Smooth muscle cell (in vitro differentiated cells): Measurements from ENCODE around the gene STX1A. TPM values are rescaled to one million over a fixed set of nuclear protein-coding genes. Genes with fewer than 3 reads are reported as not detected.

Source experiments
- DNase-seq: peaks from one replicate; lab custom pipeline; 2025; ENCODE audit not compliant: unreplicated experiment; lab: John Stamatoyannopoulos, UW
- H2AFZ ChIP-seq: fragments of 200-600 bp; sonication (generic); 2 replicates; pipeline ENCODE4 v1.6.0; 2016; ENCODE audit warnings: antibody characterized with exemption, low read depth, mild to moderate bottlenecking
- H3F3A ChIP-seq: fragments of 200-600 bp; sonication (generic); 2 replicates; pipeline ENCODE4 v1.6.0; 2017; ENCODE audit warnings: antibody characterized with exemption, low read depth
- H3K27ac ChIP-seq: fragments of 200-600 bp; sonication (generic); 2 replicates; pipeline ENCODE4 v1.5.1; 2016; ENCODE audit warnings: low read depth, mild to moderate bottlenecking
- H3K27me3 ChIP-seq: fragments of 200-600 bp; sonication (generic); 2 replicates; pipeline ENCODE4 v1.6.1; 2016; ENCODE audit warnings: low read depth, mild to moderate bottlenecking
- H3K36me3 ChIP-seq: fragments of 200-600 bp; sonication (generic); 2 replicates; pipeline ENCODE4 v1.5.1; 2016; ENCODE audit warnings: low read depth
- H3K4me1 ChIP-seq: fragments of 200-600 bp; sonication (generic); 2 replicates; pipeline ENCODE4 v1.5.1; 2016; ENCODE audit warnings: low read depth
- H3K4me2 ChIP-seq: fragments of 200-600 bp; sonication (generic); 2 replicates; pipeline ENCODE4 v1.6.0; 2016; ENCODE audit warnings: mild to moderate bottlenecking
- H3K4me3 ChIP-seq: fragments of 200-600 bp; sonication (generic); 2 replicates; pipeline ENCODE4 v1.5.1; 2016; ENCODE audit warnings: mild to moderate bottlenecking
- H3K79me2 ChIP-seq: fragments of 200-600 bp; sonication (generic); 2 replicates; pipeline ENCODE4 v1.6.0; 2016; ENCODE audit warnings: low read depth, mild to moderate bottlenecking
- H3K9ac ChIP-seq: fragments of 200-600 bp; sonication (generic); 2 replicates; pipeline ENCODE4 v1.6.0; 2016; ENCODE audit warnings: low read depth
- H3K9me3 ChIP-seq: fragments of 200-600 bp; sonication (generic); replicated peaks from 2 replicates; pipeline ENCODE4 v1.5.1; 2016; ENCODE audit warnings: low read depth
- H4K20me1 ChIP-seq: fragments of 200-600 bp; sonication (generic); 2 replicates; pipeline ENCODE4 v1.6.0; 2016; ENCODE audit warnings: low read depth
- CTCF ChIP-seq: fragments of 200-600 bp; sonication (generic); IDR thresholded peaks from 2 replicates; pipeline ENCODE4 v1.5.1; 2017; ENCODE audit warnings: borderline replicate concordance, mild to moderate bottlenecking, antibody characterized with exemption; ENCODE audit not compliant: insufficient read depth, poor library complexity, severe bottlenecking
- WGBS: methylation state at CpG from one replicate; pipeline ENCODE4 v1.1.7; 2016; ENCODE audit warnings: low lambda C conversion rate; 5-methylcytosine and 5-hydroxymethylcytosine counted together
- polyA plus RNA-seq: library from polyadenylated mRNA; unstranded; fragments of >200 nt; fragmentation: Nextera tagmentation; extraction: Ambion mirVana; gene quantifications from 2 replicates; pipeline ENCODE4 v1.2.1, GENCODE V29; 2016
- total RNA-seq: library from RNA; depleted of rRNA; stranded (reverse); fragments of >200 nt; gene quantifications from 2 replicates; pipeline ENCODE4 v1.2.3, GENCODE V29; 2014

Gene STX1A
- total and polyA plus RNA-seq, 2 experiments from 2014 or later, result 7.5 to 14.3 TPM

DNA sequence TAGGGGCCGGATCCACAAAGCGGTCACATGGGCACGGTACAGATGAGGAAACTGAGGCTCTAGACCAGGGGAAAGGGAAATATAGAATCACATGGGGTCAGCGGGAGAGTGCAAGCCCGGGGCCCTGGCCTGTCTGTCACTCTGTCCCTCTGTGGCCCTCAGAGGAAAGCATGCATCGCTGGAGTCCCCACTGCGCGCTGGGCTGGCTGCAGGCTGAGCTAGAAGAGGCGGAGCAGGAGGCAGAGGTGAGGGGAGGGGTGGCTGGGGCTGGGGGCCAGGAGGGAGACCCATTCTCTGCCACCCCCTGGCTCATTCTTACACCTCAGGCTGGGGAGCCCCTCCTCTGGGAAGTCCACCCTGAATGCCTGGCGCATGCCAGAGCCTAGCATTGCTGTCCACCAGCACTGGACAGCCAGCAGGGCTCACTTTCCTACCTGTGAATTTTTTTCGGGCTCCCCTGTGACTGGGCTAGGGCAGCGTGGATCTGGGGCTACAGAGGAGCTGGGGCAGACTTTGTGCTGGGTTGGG, 49.5 kb downstream of the STX1A start:
- Histone ChIP-seq H3K9me3 (no peaks in the 10 kb centered on the region), H3K9ac (no peak overlapping the region), H3K27ac (no peak overlapping the region), H3F3A (no peaks in the 10 kb centered on the region), H3K4me3 (no peak overlapping the region), H2AFZ (no peak overlapping the region), H3K4me1 (peaks cover 5% of the 10 kb centered on the region), H3K27me3 (no peaks in the 10 kb centered on the region), H4K20me1 (no peaks in the 10 kb centered on the region), H3K4me2 (no peak overlapping the region), H3K79me2 (no peaks in the 10 kb centered on the region), H3K36me3 (no peaks in the 10 kb centered on the region)
- no peak for TF ChIP-seq CTCF
- WGBS, result 92% methylated on average over 12 of the region's 12 CpGs
- no peak for DNase-seq

DNA sequence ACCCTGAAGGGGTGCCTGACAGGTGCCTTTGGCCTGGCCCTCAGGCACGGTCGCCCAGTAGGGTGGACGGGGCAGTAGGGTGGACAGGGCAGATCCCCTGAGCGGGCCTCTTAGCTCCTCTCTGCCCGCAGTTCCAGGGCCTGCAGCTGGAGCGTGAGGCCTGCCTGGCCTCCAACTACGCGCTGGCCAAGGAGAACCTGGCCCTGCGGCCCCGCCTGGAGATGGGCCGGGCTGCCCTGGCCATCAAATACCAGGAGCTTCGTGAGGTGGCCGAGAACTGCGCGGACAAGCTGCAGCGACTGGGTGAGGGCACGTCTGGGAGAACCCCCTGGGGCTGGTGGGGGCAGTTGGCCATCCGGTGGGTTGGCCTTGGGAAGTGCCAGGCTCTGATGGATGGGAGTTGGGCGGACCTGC, 50.2 kb downstream of the STX1A start:
- Histone ChIP-seq H3K9me3 (no peaks in the 10 kb centered on the region), H3K4me1 (peaks cover 5% of the 10 kb centered on the region), H3K27me3 (no peaks in the 10 kb centered on the region), H3K36me3 (no peaks in the 10 kb centered on the region), H3K27ac (no peak overlapping the region), H3K79me2 (no peaks in the 10 kb centered on the region), H3K4me3 (peak overlapping the region; percentile 82), H3K4me2 (peak overlapping the region; percentile 97), H4K20me1 (no peaks in the 10 kb centered on the region), H3K9ac (no peak overlapping the region), H3F3A (no peaks in the 10 kb centered on the region), H2AFZ (no peak overlapping the region)
- WGBS, result 90% methylated on average over 18 of the region's 19 CpGs
- TF ChIP-seq CTCF, result no peak
- no peak for DNase-seq

DNA sequence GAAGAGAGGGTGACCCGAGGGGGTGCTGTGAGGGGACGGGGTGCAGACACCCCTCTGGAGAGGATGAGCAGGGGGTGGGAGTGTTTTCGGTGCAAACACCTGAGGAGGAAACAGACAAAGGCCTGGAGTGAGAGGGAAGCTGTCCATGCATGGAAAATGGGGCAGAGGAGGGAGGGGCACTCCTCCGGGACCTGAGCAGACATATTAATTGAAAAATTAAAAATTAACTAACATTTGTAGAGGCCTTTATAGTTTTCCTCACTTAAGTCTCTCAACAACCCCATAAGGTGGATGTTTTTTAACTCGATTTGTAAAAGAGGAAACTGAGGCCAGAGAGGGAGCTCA, 50.6 kb downstream of the STX1A start:
- Histone ChIP-seq H3K27ac (no peak overlapping the region), H3K36me3 (no peaks in the 10 kb centered on the region), H3K27me3 (no peaks in the 10 kb centered on the region), H3K79me2 (no peaks in the 10 kb centered on the region), H3K4me3 (peak overlapping the region; percentile 82), H3F3A (no peaks in the 10 kb centered on the region), H4K20me1 (no peaks in the 10 kb centered on the region), H3K9me3 (no peaks in the 10 kb centered on the region), H2AFZ (no peak overlapping the region), H3K4me1 (peaks cover 5% of the 10 kb centered on the region), H3K4me2 (peak overlapping the region; percentile 97), H3K9ac (no peak overlapping the region)
- DNase-seq, result no peak
- WGBS, result 75% methylated on average over 5 of the region's 5 CpGs
- no peak for TF ChIP-seq CTCF

- Histone ChIP-seq H3F3A (no peaks in the 10 kb centered on the region), H3K4me1 (peaks cover 5% of the 10 kb centered on the region), H3K27ac (no peak overlapping the region), H3K4me2 (peak overlapping the region; percentile 97), H2AFZ (peak overlapping the region; percentile 72), H3K9me3 (no peaks in the 10 kb centered on the region), H3K4me3 (peak overlapping the region; percentile 82), H3K9ac (peak overlapping the region; percentile 43), H3K27me3 (no peaks in the 10 kb centered on the region), H3K36me3 (no peaks in the 10 kb centered on the region), H3K79me2 (no peaks in the 10 kb centered on the region), H4K20me1 (no peaks in the 10 kb centered on the region)
- no peak for DNase-seq
- TF ChIP-seq CTCF, result no peak
- WGBS, result 16% methylated on average over 13 of the region's 52 CpGs
These were observed 51.2 kb downstream of the STX1A start for GRCh38 chr7:73668103-73668885.
